Mammary epithelial cell (primary cell): ENCODE data around the gene ABR.

ENCODE experiments used
- EZH2 ChIP-seq: IDR thresholded peaks from 2 replicates; pipeline ENCODE4 v1.6.1; 2012; ENCODE audit warnings: low read length, inconsistent platforms, borderline replicate concordance
- TF ChIP-seq, protein P1 (sequence below), 2 donors: IDR thresholded peaks in 1 of 2; conservative IDR thresholded peaks in 1 of 2; 2 replicates each; pipeline ENCODE4 v1.5.1; 2011 to 2012; ENCODE audit warnings: inconsistent platforms in 2 of 2, low read length in 2 of 2, mild to moderate bottlenecking in 2 of 2, control low read depth in 1 of 2, low read depth in 1 of 2; ENCODE audit not compliant: insufficient read depth in 1 of 2; ENCODE audit errors: extremely low read depth in 1 of 2

DNA sequence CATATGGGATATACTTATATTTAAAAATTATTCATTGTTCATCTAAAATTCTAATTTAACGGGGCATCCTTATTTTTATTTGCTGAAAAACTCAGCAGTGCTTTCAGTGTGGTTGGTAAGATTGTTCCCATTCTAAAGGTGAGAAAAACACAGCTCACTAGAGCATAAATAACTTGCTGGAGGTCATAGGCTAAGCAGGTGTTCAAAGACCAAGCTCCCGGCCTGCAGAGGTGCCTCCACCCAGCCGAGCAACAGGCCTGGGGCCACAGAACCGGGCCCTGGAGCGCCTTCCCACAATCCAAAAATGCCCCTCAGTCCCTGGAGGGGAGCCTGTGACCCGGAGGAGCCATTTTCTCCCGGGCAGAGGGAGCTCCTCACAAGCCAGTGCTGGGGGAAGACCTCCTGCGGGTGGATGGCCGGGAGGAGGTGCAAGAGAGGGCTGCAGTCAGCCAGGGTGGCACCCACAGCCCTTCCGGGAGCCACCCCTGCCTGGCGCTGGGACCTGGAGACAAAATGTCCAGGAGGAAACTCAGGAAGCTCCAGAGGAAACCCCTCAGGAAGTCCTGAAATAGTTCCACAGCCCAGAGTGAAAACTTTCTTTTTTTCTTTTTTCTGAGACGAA, 14.7 kb downstream of the ABR start:
- TF ChIP-seq, protein P1, sequence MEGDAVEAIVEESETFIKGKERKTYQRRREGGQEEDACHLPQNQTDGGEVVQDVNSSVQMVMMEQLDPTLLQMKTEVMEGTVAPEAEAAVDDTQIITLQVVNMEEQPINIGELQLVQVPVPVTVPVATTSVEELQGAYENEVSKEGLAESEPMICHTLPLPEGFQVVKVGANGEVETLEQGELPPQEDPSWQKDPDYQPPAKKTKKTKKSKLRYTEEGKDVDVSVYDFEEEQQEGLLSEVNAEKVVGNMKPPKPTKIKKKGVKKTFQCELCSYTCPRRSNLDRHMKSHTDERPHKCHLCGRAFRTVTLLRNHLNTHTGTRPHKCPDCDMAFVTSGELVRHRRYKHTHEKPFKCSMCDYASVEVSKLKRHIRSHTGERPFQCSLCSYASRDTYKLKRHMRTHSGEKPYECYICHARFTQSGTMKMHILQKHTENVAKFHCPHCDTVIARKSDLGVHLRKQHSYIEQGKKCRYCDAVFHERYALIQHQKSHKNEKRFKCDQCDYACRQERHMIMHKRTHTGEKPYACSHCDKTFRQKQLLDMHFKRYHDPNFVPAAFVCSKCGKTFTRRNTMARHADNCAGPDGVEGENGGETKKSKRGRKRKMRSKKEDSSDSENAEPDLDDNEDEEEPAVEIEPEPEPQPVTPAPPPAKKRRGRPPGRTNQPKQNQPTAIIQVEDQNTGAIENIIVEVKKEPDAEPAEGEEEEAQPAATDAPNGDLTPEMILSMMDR (conservative IDR thresholded peaks at IDR 0.05 in 1 of 2, IDR thresholded peaks at IDR 0.05 in 1 of 2; ENCODE audit: extremely low read depth in 1 of 2, insufficient read depth in 1 of 2, low read depth in 1 of 2, low read length in 2 of 2), result no peak
- TF ChIP-seq EZH2, result no peak
